ENCODE data around the gene TMEM127. TPM values are rescaled to one million over a fixed set of nuclear protein-coding genes. Genes with fewer than 3 reads are reported as not detected.

TMEM127 gene
- total RNA-seq: 16.3 and 38.9 TPM in 2 replicates

GRCh38 chr2:96265840-96266679, at the start of gene TMEM127, which contains the start of gene CIAO1:
TMEM127 (minus strand) TSS chr2:96265997; CDS start chr2:96265381, 616 bp downstream.
CIAO1 (plus strand) TSS chr2:96266225; CDS start chr2:96266351, 126 bp downstream.

GRCh38 chr2:96305091-96305978, 39.5 kb upstream of the TMEM127 start, which contains the start of gene SNRNP200:
SNRNP200 (minus strand) TSS chr2:96305546; CDS start chr2:96305437, 109 bp downstream.

GRCh38 chr2:96208143-96209010, 57.4 kb downstream of the TMEM127 start, which contains the start of gene STARD7:
STARD7 (minus strand) TSS chr2:96208827; CDS start chr2:96208434, 393 bp downstream.

Other genes starting within 250 kb of the TMEM127 start
- 16.2 and 19.3 TPM in 2 replicates for gene GPAT2, start 231.1 kb downstream of the TMEM127 start, total RNA-seq
- gene ADRA2B, start 149.4 kb downstream of the TMEM127 start, total RNA-seq: not detected in 2 replicates
- 0.17 TPM in 1 of 2 replicates, not detected in the other for gene ASTL, start 127.5 kb downstream of the TMEM127 start, total RNA-seq
- gene DUSP2, start 120.6 kb downstream of the TMEM127 start, total RNA-seq: 0.15 and 2.0 TPM in 2 replicates
- 113 and 130 TPM in 2 replicates for gene STARD7, start 57.2 kb downstream of the TMEM127 start, total RNA-seq
- 92.1 and 93.5 TPM in 2 replicates for gene CIAO1, start 228 bp upstream of the TMEM127 start, total RNA-seq
- gene SNRNP200, start 39.5 kb upstream of the TMEM127 start, total RNA-seq: 54.9 and 72.9 TPM in 2 replicates
- gene ITPRIPL1, start 59.3 kb upstream of the TMEM127 start, total RNA-seq: 2.9 and 5.8 TPM in 2 replicates
- gene NCAPH, start 69.8 kb upstream of the TMEM127 start, total RNA-seq: 1.2 and 26.3 TPM in 2 replicates
- 0.17 TPM in 1 of 2 replicates, not detected in the other for gene NEURL3, start 239.4 kb upstream of the TMEM127 start, total RNA-seq